PC-9 (cell line): ENCODE data around the gene SPDYC.

Source experiments
- EZH2 ChIP-seq: fragments of 200-600 bp; sonication (generic); IDR thresholded peaks from 2 replicates; pipeline ENCODE4 v1.8.0; 2017; ENCODE audit warnings: antibody characterized with exemption, low read depth
- TF ChIP-seq, protein P1 (sequence below): fragments of 200-600 bp; sonication (generic); conservative IDR thresholded peaks from 2 replicates; pipeline ENCODE4 v1.6.1; 2017; ENCODE audit warnings: mixed run types, antibody characterized with exemption, mild to moderate bottlenecking, moderate library complexity

DNA sequence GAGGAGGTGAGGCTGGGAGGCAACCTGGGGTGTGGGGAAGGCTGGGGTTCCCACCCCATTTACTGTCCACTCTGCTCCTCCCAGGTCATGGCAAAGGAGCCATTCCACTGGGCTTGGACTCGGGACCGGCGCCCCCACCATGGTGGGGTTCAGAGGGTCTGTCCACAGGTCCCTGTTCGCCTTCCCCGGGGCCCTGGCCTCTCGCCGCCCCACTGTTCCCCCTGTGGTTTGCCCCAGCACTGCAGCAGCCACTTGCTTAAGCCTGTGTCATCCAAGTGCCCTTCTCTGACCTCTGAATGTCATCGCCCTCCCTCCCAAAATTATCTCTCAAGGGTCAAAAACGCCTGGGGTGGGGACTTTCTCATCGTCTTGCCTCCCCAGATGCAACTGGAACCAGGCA lies 2.6 kb downstream of the SPDYC start:
- TF ChIP-seq, protein P1, sequence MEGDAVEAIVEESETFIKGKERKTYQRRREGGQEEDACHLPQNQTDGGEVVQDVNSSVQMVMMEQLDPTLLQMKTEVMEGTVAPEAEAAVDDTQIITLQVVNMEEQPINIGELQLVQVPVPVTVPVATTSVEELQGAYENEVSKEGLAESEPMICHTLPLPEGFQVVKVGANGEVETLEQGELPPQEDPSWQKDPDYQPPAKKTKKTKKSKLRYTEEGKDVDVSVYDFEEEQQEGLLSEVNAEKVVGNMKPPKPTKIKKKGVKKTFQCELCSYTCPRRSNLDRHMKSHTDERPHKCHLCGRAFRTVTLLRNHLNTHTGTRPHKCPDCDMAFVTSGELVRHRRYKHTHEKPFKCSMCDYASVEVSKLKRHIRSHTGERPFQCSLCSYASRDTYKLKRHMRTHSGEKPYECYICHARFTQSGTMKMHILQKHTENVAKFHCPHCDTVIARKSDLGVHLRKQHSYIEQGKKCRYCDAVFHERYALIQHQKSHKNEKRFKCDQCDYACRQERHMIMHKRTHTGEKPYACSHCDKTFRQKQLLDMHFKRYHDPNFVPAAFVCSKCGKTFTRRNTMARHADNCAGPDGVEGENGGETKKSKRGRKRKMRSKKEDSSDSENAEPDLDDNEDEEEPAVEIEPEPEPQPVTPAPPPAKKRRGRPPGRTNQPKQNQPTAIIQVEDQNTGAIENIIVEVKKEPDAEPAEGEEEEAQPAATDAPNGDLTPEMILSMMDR, result no peak
- no peak for TF ChIP-seq EZH2
